C4-2B (cell line): ENCODE data around the gene NT5DC3.

ENCODE experiments used
- ZFX ChIP-seq: fragments of 450-650 bp; IDR thresholded peaks from 2 replicates; pipeline ENCODE4 v1.6.1; 2017
- TF ChIP-seq, protein P1 (sequence below): fragments of 450-650 bp; conservative IDR thresholded peaks from 2 replicates; pipeline ENCODE4 v1.5.1; 2017; ENCODE audit warnings: mild to moderate bottlenecking

DNA sequence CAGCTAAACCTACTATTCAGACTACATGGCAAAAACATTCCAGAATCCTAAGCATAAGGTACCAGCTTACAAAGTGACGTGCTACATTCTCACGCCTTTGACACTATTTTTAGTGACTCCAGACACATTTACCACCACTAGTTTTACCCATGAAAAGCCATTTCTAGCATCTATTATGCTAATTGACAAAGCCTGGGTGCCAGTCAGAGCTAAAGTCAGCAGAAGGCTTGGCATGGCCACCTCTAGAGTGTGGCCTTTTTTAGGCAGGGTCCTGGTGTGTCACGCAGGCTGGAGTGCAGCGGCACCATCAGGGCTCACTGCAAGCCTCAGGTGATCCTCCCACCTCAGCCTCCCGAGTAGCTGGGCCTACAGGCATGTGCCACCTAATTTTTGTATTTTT lies 75.7 kb downstream of the NT5DC3 start:
- TF ChIP-seq, protein P1, sequence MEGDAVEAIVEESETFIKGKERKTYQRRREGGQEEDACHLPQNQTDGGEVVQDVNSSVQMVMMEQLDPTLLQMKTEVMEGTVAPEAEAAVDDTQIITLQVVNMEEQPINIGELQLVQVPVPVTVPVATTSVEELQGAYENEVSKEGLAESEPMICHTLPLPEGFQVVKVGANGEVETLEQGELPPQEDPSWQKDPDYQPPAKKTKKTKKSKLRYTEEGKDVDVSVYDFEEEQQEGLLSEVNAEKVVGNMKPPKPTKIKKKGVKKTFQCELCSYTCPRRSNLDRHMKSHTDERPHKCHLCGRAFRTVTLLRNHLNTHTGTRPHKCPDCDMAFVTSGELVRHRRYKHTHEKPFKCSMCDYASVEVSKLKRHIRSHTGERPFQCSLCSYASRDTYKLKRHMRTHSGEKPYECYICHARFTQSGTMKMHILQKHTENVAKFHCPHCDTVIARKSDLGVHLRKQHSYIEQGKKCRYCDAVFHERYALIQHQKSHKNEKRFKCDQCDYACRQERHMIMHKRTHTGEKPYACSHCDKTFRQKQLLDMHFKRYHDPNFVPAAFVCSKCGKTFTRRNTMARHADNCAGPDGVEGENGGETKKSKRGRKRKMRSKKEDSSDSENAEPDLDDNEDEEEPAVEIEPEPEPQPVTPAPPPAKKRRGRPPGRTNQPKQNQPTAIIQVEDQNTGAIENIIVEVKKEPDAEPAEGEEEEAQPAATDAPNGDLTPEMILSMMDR = no peak
- no peak for TF ChIP-seq ZFX
